ENCODE results near the gene PATJ.

The PATJ gene

DNA sequence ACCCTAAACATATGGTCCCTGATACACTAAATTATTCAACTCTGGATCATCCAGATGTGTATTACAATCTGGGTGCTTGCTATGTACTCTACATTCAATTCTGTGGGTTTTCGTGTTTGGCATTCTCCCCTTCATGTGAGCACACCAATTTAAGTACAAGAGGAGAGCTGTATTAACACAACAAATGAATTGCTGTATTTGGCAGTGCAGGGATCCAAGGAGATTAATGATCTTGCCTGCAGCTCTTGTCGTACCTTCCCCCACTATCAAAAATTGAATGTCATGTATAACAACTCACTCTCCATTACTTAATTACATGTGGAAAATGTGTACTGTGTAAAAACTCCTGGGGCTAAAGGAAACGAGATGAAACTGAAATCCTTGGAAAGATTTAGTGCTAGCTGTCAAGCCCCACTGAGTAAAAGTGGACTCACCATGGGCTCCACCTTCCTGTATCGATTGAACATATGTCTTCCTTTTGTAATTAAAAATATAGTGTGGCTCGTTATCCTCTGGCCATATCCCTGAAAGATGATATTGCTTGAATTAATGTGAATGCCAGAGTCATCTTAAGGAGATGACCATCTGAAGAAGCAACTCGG is 280.2 kb downstream of the PATJ start:
- Histone ChIP-seq H2BK15ac (ENCODE audit: low read depth, poor library complexity, severe bottlenecking) (no peak overlapping the region), H3K9me3 (ENCODE audit: control insufficient read depth, low read length) (no peaks in the 10 kb centered on the region), H3K14ac (ENCODE audit: low read length in 2 of 2) (no peak overlapping the region), H3K27me3 (ENCODE audit: control insufficient read depth in 1 of 2, insufficient read depth in 1 of 2, low read length in 2 of 2) (no peaks in the 10 kb centered on the region), H2BK5ac (ENCODE audit: low read depth, low read length, poor library complexity, severe bottlenecking) (no peak overlapping the region), H3K36me3 (ENCODE audit: control insufficient read depth in 1 of 2, insufficient read depth in 2 of 2, low read depth in 1 of 2, low read length in 2 of 2) (no peaks in the 10 kb centered on the region), H2AK5ac (ENCODE audit: low read length, severe bottlenecking) (no peak overlapping the region), H3K4me2 (ENCODE audit: low read length, poor library complexity, severe bottlenecking) (no peak overlapping the region), H3K18ac (ENCODE audit: low read depth in 1 of 2, low read length in 2 of 2) (no peak overlapping the region), H4K8ac (ENCODE audit: low read length) (no peak overlapping the region), H3K27ac (ENCODE audit: low read length, poor library complexity, severe bottlenecking) (no peak overlapping the region), H3K23ac (ENCODE audit: low read length in 2 of 2) (no peak overlapping the region), H3K4me1 (ENCODE audit: control insufficient read depth, insufficient read depth, low read depth, low read length) (no peaks in the 10 kb centered on the region), H3K9ac (ENCODE audit: low read length) (no peak overlapping the region), H3K79me1 (replicated peaks; ENCODE audit: low read length, poor library complexity, severe bottlenecking) (no peaks in the 10 kb centered on the region), H3K4me3 (ENCODE audit: insufficient read depth in 1 of 2, low read depth in 1 of 2, low read length in 2 of 2) (no peak overlapping the region), H2AFZ (ENCODE audit: low read depth, low read length) (no peak overlapping the region), H2BK12ac (ENCODE audit: low read length in 2 of 2) (no peak overlapping the region), H4K91ac (ENCODE audit: low read length) (no peak overlapping the region), H2BK120ac (ENCODE audit: low read depth, low read length) (no peak overlapping the region), H3K4ac (ENCODE audit: low read depth in 1 of 2, low read length in 2 of 2) (no peak overlapping the region)
- 73% methylated on average over 5 of the region's 6 CpGs for WGBS
- DNase-seq = no peak

DNA sequence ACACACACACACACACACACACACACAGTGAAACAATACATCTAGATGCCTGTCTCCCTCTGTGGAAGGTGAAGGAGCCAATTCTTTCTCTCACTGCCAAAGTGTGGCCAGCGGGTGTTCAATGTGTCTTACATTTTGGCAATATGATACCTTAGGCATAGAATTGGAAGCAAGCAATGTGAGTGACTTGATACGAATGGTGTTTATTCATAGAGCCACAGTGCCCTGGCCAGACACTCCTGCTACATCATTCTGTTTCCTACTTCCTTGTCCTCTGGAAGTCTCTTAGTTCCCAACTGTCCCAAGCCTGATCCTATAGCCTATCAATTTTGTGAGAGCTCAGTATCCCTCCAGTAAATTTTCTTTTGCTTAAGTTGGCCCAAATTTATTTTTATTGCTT is 282.4 kb downstream of the PATJ start:
- Histone ChIP-seq H3K27me3 (ENCODE audit: control insufficient read depth in 1 of 2, insufficient read depth in 1 of 2, low read length in 2 of 2) (no peaks in the 10 kb centered on the region), H2AK5ac (ENCODE audit: low read length, severe bottlenecking) (no peak overlapping the region), H2BK15ac (ENCODE audit: low read depth, poor library complexity, severe bottlenecking) (no peak overlapping the region), H3K14ac (ENCODE audit: low read length in 2 of 2) (no peak overlapping the region), H3K9me3 (ENCODE audit: control insufficient read depth, low read length) (no peaks in the 10 kb centered on the region), H3K4me1 (ENCODE audit: control insufficient read depth, insufficient read depth, low read depth, low read length) (no peaks in the 10 kb centered on the region), H3K23ac (ENCODE audit: low read length in 2 of 2) (no peak overlapping the region), H3K27ac (ENCODE audit: low read length, poor library complexity, severe bottlenecking) (no peak overlapping the region), H3K79me1 (replicated peaks; ENCODE audit: low read length, poor library complexity, severe bottlenecking) (no peaks in the 10 kb centered on the region), H3K36me3 (ENCODE audit: control insufficient read depth in 1 of 2, insufficient read depth in 2 of 2, low read depth in 1 of 2, low read length in 2 of 2) (no peaks in the 10 kb centered on the region), H3K18ac (ENCODE audit: low read depth in 1 of 2, low read length in 2 of 2) (no peak overlapping the region), H2BK12ac (ENCODE audit: low read length in 2 of 2) (no peak overlapping the region), H3K9ac (ENCODE audit: low read length) (no peak overlapping the region), H3K4me3 (ENCODE audit: insufficient read depth in 1 of 2, low read depth in 1 of 2, low read length in 2 of 2) (no peak overlapping the region), H4K8ac (ENCODE audit: low read length) (no peak overlapping the region), H2BK5ac (ENCODE audit: low read depth, low read length, poor library complexity, severe bottlenecking) (no peak overlapping the region), H4K91ac (ENCODE audit: low read length) (no peak overlapping the region), H3K4me2 (ENCODE audit: low read length, poor library complexity, severe bottlenecking) (no peak overlapping the region), H2BK120ac (ENCODE audit: low read depth, low read length) (no peak overlapping the region), H2AFZ (ENCODE audit: low read depth, low read length) (no peak overlapping the region), H3K4ac (ENCODE audit: low read depth in 1 of 2, low read length in 2 of 2) (no peak overlapping the region)
- WGBS = 85% methylated on average over 2 of the region's 2 CpGs
- DNase-seq = no peak

DNA sequence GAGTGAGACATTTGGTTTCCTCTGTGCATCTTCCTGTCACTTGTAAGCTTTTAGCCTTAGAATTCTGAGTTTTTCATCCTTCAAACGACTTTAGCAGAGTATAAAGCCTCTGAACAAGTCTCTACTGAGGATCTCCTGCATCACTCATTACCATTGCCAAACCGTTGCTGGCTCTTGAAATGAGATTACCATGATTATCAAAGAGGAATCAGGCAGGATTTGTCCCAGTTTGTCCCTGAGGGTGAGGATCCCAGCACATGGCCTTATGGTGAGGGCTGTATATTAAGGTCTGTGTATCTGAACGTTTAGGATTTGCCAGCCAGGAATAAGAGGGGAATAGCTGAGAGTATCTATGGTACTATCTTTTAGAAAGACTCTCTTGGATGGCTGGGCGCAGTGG is 282.9 kb downstream of the PATJ start:
- Histone ChIP-seq H3K4me1 (ENCODE audit: control insufficient read depth, insufficient read depth, low read depth, low read length) (no peaks in the 10 kb centered on the region), H3K4me2 (ENCODE audit: low read length, poor library complexity, severe bottlenecking) (no peak overlapping the region), H3K36me3 (ENCODE audit: control insufficient read depth in 1 of 2, insufficient read depth in 2 of 2, low read depth in 1 of 2, low read length in 2 of 2) (no peaks in the 10 kb centered on the region), H4K8ac (ENCODE audit: low read length) (no peak overlapping the region), H2BK5ac (ENCODE audit: low read depth, low read length, poor library complexity, severe bottlenecking) (no peak overlapping the region), H3K4me3 (ENCODE audit: insufficient read depth in 1 of 2, low read depth in 1 of 2, low read length in 2 of 2) (no peak overlapping the region), H3K27me3 (ENCODE audit: control insufficient read depth in 1 of 2, insufficient read depth in 1 of 2, low read length in 2 of 2) (no peaks in the 10 kb centered on the region), H3K9me3 (ENCODE audit: control insufficient read depth, low read length) (no peaks in the 10 kb centered on the region), H2AFZ (ENCODE audit: low read depth, low read length) (no peak overlapping the region), H3K18ac (ENCODE audit: low read depth in 1 of 2, low read length in 2 of 2) (no peak overlapping the region), H2AK5ac (ENCODE audit: low read length, severe bottlenecking) (no peak overlapping the region), H3K23ac (ENCODE audit: low read length in 2 of 2) (no peak overlapping the region), H3K14ac (ENCODE audit: low read length in 2 of 2) (no peak overlapping the region), H2BK120ac (ENCODE audit: low read depth, low read length) (no peak overlapping the region), H3K9ac (ENCODE audit: low read length) (no peak overlapping the region), H3K4ac (ENCODE audit: low read depth in 1 of 2, low read length in 2 of 2) (no peak overlapping the region), H3K27ac (ENCODE audit: low read length, poor library complexity, severe bottlenecking) (no peak overlapping the region), H2BK12ac (ENCODE audit: low read length in 2 of 2) (no peak overlapping the region), H4K91ac (ENCODE audit: low read length) (no peak overlapping the region), H2BK15ac (ENCODE audit: low read depth, poor library complexity, severe bottlenecking) (no peak overlapping the region), H3K79me1 (replicated peaks; ENCODE audit: low read length, poor library complexity, severe bottlenecking) (no peaks in the 10 kb centered on the region)
- DNase-seq = no peak
- 56% methylated on average over 4 of the region's 4 CpGs for WGBS

DNA sequence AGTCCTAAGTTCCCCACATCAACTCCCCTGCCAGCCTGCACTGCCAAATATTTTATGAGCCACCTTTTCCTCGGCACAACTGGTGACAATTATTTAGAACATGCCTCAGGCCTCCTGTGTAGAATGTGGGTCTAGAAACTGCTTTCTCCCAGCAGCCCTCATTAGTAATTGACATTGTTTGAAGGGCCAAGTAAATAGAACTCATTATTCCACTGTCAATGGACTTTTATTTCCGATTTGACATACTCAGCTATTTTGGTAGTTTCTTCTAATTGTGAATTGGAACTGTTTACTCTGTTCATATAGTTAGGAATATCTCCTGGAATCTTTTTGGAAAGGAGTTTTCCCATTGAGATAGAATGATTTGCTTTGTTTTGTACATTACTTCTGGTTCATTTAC is 283.6 kb downstream of the PATJ start:
- no peaks in the 10 kb centered on the region for H3K27me3 ChIP-seq (ENCODE audit: control insufficient read depth in 1 of 2, insufficient read depth in 1 of 2, low read length in 2 of 2)
- no peak overlapping the region for H3K23ac ChIP-seq (ENCODE audit: low read length in 2 of 2)
- H3K4me3 ChIP-seq (ENCODE audit: insufficient read depth in 1 of 2, low read depth in 1 of 2, low read length in 2 of 2) = no peak overlapping the region
- no peak overlapping the region for H3K18ac ChIP-seq (ENCODE audit: low read depth in 1 of 2, low read length in 2 of 2)
- no peak overlapping the region for H2AK5ac ChIP-seq (ENCODE audit: low read length, severe bottlenecking)
- H4K91ac ChIP-seq (ENCODE audit: low read length) = no peak overlapping the region
- WGBS = 86% methylated on average over 1 of the region's 2 CpGs
- H3K4ac ChIP-seq (ENCODE audit: low read depth in 1 of 2, low read length in 2 of 2) = no peak overlapping the region
- H3K27ac ChIP-seq (ENCODE audit: low read length, poor library complexity, severe bottlenecking) = no peak overlapping the region
- no peaks in the 10 kb centered on the region for H3K36me3 ChIP-seq (ENCODE audit: control insufficient read depth in 1 of 2, insufficient read depth in 2 of 2, low read depth in 1 of 2, low read length in 2 of 2)
- H2BK120ac ChIP-seq (ENCODE audit: low read depth, low read length) = no peak overlapping the region
- no peaks in the 10 kb centered on the region for H3K4me1 ChIP-seq (ENCODE audit: control insufficient read depth, insufficient read depth, low read depth, low read length)
- H3K79me1 ChIP-seq (replicated peaks; ENCODE audit: low read length, poor library complexity, severe bottlenecking) = no peaks in the 10 kb centered on the region
- no peak overlapping the region for H3K9ac ChIP-seq (ENCODE audit: low read length)
- no peak overlapping the region for H3K4me2 ChIP-seq (ENCODE audit: low read length, poor library complexity, severe bottlenecking)
- no peak overlapping the region for H2BK12ac ChIP-seq (ENCODE audit: low read length in 2 of 2)
- no peak overlapping the region for H2BK5ac ChIP-seq (ENCODE audit: low read depth, low read length, poor library complexity, severe bottlenecking)
- no peak for DNase-seq
- no peaks in the 10 kb centered on the region for H3K9me3 ChIP-seq (ENCODE audit: control insufficient read depth, low read length)
- no peak overlapping the region for H3K14ac ChIP-seq (ENCODE audit: low read length in 2 of 2)
- H4K8ac ChIP-seq (ENCODE audit: low read length) = no peak overlapping the region
- H2AFZ ChIP-seq (ENCODE audit: low read depth, low read length) = no peak overlapping the region
- no peak overlapping the region for H2BK15ac ChIP-seq (ENCODE audit: low read depth, poor library complexity, severe bottlenecking)

Measured in mesenchymal stem cell (in vitro differentiated cells and primary cell).